NCI-H345 treated with DMSO at 0.1 percent for 48 hours (cell line): ENCODE data around the gene VAMP8.
"Not testable (repeated sequence)": the region's sequence is repeated elsewhere in the genome, so short reads cannot be mapped to it uniquely, and the experiment has no call there.

Experiments
- DNase-seq: peaks from one replicate; lab custom pipeline; 2025; ENCODE audit not compliant: unreplicated experiment; lab: John Stamatoyannopoulos, UW

VAMP8 gene

GRCh38 chr2:85615413-85615728 lies 38.0 kb downstream of the VAMP8 start:
- DNase-seq: no peak

- DNase-seq: not testable (repeated sequence)
Observed at GRCh38 chr2:85617723-85618122, 40.3 kb downstream of the VAMP8 start.

DNA sequence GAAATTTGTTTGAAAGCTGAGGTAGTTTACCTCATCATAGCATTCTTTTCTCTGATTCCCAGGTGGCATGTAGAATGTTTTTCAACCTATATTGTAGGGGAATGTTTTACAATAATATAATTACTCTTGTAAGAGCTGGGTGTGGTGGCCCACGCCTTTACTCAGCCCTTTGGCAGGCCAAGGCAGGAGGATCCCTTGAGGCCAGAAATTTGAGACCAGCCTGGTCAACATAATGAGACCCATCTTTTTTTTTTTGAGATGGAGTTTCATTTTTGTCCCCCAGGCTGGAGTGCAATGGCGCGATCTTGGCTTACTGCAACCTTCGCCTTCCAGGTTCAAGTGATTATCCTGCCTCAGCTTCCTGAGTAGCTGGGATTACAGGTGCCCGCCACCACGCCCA lies 42.2 kb downstream of the VAMP8 start:
- DNase-seq: no peak

GRCh38 chr2:85621338-85621737 lies 44.0 kb downstream of the VAMP8 start:
- no peak for DNase-seq

GRCh38 chr2:85623991-85624390 lies 46.6 kb downstream of the VAMP8 start:
- DNase-seq: no peak

GRCh38 chr2:85628658-85629057 lies 51.3 kb downstream of the VAMP8 start:
- no peak for DNase-seq

- no peak for DNase-seq
Observed at GRCh38 chr2:85631316-85631715, 53.9 kb downstream of the VAMP8 start.
